SU-DHL-6 (cell line): ENCODE measurements around the gene GATD1.

Experiments used
- H2AFZ ChIP-seq: fragments of 200-600 bp; sonication (generic); 2 replicates; pipeline ENCODE4 v1.6.1; 2014; ENCODE audit warnings: low read depth, mild to moderate bottlenecking, moderate library complexity, mixed read lengths, antibody characterized with exemption, low read length; ENCODE audit not compliant: severe bottlenecking
- H3F3A ChIP-seq: fragments of 200-600 bp; shearing (Covaris generic); 2 replicates; pipeline ENCODE4 v1.6.0; 2016; ENCODE audit warnings: antibody characterized with exemption, mild to moderate bottlenecking; ENCODE audit not compliant: insufficient read depth
- H3K27ac ChIP-seq: fragments of 200-600 bp; sonication (generic); 2 replicates; pipeline ENCODE4 v1.5.1; 2016; ENCODE audit warnings: low read depth, mild to moderate bottlenecking, low read length, moderate library complexity, mixed read lengths
- H3K27me3 ChIP-seq: fragments of 200-600 bp; sonication (generic), shearing (Covaris generic); 2 replicates; pipeline ENCODE4 v1.6.0; 2014; ENCODE audit warnings: mild to moderate bottlenecking, low read length
- H3K36me3 ChIP-seq: fragments of 200-600 bp; sonication (generic); 2 replicates; pipeline ENCODE4 v1.6.1; 2014; ENCODE audit warnings: mild to moderate bottlenecking, low read length, mixed read lengths
- H3K4me2 ChIP-seq: fragments of 300-600, 200-600 bp; shearing (Covaris generic), sonication (generic); 2 replicates; pipeline ENCODE4 v1.6.0; 2014; ENCODE audit warnings: low read length, low read depth, mild to moderate bottlenecking; ENCODE audit not compliant: poor library complexity, severe bottlenecking
- H3K4me3 ChIP-seq: fragments of 200-600 bp; sonication (generic); 2 replicates; pipeline ENCODE4 v1.5.1; 2014; ENCODE audit warnings: antibody characterized with exemption, low read length, mild to moderate bottlenecking, mixed read lengths; ENCODE audit not compliant: insufficient read depth, poor library complexity, severe bottlenecking
- H3K79me2 ChIP-seq: fragments of 200-600 bp; sonication (generic); 2 replicates; pipeline ENCODE4 v1.6.1; 2014; ENCODE audit warnings: mild to moderate bottlenecking, low read length, moderate library complexity; ENCODE audit not compliant: insufficient read depth
- H3K9ac ChIP-seq: fragments of 200-600 bp; sonication (generic); 2 replicates; pipeline ENCODE4 v1.7.0; 2014; ENCODE audit warnings: mild to moderate bottlenecking, low read length
- H3K9me2 ChIP-seq: fragments of 200-600 bp; sonication (generic); replicated peaks from 2 replicates; pipeline ENCODE4 v1.6.1; 2014; ENCODE audit warnings: low read length; ENCODE audit not compliant: insufficient read depth
- H3K9me3 ChIP-seq: fragments of 200-600 bp; sonication (generic); 2 replicates; pipeline ENCODE4 v1.6.1; 2014; ENCODE audit warnings: low read length, mixed read lengths; ENCODE audit not compliant: insufficient read depth
- H4K20me1 ChIP-seq: fragments of 200-600 bp; sonication (generic); 2 replicates; pipeline ENCODE4 v1.6.1; 2014; ENCODE audit warnings: low read depth, mild to moderate bottlenecking, antibody characterized with exemption, low read length, moderate library complexity, mixed read lengths
- EZH2phosphoT487 ChIP-seq: fragments of 200-600 bp; sonication (generic), shearing (Covaris generic); conservative IDR thresholded peaks from 2 replicates; pipeline ENCODE4 v1.6.1; 2018; ENCODE audit warnings: mild to moderate bottlenecking, antibody characterized with exemption, low read length, moderate library complexity, mixed read lengths
- TF ChIP-seq, protein P1 (sequence below): fragments of 200-600 bp; sonication (generic); IDR thresholded peaks from one replicate; pipeline ENCODE4 v1.5.1; 2017; ENCODE audit warnings: antibody characterized with exemption, mild to moderate bottlenecking, low read length, moderate library complexity; ENCODE audit not compliant: insufficient read depth, poor library complexity, severe bottlenecking

GATD1 gene

GRCh38 chr11:823441-824291 is 46.4 kb upstream of the GATD1 start:
- Histone ChIP-seq H3K4me3 (no peak overlapping the region), H3K79me2 (no peaks in the 10 kb centered on the region), H3K27ac (no peak overlapping the region), H3F3A (no peaks in the 10 kb centered on the region), H4K20me1 (no peaks in the 10 kb centered on the region; the same call in 1 of the 2 replicates), H3K9ac (no peak overlapping the region), H3K36me3 (no peaks in the 10 kb centered on the region), H3K9me3 (no peaks in the 10 kb centered on the region), H3K4me2 (no peak overlapping the region), H2AFZ (no peak overlapping the region), H3K9me2 (no peaks in the 10 kb centered on the region), H3K27me3 (no peaks in the 10 kb centered on the region)
- no peak for TF ChIP-seq EZH2phosphoT487
- TF ChIP-seq, protein P1, sequence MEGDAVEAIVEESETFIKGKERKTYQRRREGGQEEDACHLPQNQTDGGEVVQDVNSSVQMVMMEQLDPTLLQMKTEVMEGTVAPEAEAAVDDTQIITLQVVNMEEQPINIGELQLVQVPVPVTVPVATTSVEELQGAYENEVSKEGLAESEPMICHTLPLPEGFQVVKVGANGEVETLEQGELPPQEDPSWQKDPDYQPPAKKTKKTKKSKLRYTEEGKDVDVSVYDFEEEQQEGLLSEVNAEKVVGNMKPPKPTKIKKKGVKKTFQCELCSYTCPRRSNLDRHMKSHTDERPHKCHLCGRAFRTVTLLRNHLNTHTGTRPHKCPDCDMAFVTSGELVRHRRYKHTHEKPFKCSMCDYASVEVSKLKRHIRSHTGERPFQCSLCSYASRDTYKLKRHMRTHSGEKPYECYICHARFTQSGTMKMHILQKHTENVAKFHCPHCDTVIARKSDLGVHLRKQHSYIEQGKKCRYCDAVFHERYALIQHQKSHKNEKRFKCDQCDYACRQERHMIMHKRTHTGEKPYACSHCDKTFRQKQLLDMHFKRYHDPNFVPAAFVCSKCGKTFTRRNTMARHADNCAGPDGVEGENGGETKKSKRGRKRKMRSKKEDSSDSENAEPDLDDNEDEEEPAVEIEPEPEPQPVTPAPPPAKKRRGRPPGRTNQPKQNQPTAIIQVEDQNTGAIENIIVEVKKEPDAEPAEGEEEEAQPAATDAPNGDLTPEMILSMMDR: no peak

- Histone ChIP-seq H3K9me2 (no peaks in the 10 kb centered on the region), H3K4me3 (no peak overlapping the region), H2AFZ (no peak overlapping the region), H3F3A (no peaks in the 10 kb centered on the region), H3K27ac (no peak overlapping the region), H3K9me3 (no peaks in the 10 kb centered on the region), H3K9ac (no peak overlapping the region), H3K27me3 (no peaks in the 10 kb centered on the region), H3K79me2 (no peaks in the 10 kb centered on the region), H4K20me1 (no peaks in the 10 kb centered on the region; the same call in 1 of the 2 replicates), H3K36me3 (no peaks in the 10 kb centered on the region), H3K4me2 (no peak overlapping the region)
- TF ChIP-seq EZH2phosphoT487: no peak
- TF ChIP-seq, protein P1: no peak
These were observed 44.5 kb upstream of the GATD1 start for GRCh38 chr11:821512-822371.

DNA sequence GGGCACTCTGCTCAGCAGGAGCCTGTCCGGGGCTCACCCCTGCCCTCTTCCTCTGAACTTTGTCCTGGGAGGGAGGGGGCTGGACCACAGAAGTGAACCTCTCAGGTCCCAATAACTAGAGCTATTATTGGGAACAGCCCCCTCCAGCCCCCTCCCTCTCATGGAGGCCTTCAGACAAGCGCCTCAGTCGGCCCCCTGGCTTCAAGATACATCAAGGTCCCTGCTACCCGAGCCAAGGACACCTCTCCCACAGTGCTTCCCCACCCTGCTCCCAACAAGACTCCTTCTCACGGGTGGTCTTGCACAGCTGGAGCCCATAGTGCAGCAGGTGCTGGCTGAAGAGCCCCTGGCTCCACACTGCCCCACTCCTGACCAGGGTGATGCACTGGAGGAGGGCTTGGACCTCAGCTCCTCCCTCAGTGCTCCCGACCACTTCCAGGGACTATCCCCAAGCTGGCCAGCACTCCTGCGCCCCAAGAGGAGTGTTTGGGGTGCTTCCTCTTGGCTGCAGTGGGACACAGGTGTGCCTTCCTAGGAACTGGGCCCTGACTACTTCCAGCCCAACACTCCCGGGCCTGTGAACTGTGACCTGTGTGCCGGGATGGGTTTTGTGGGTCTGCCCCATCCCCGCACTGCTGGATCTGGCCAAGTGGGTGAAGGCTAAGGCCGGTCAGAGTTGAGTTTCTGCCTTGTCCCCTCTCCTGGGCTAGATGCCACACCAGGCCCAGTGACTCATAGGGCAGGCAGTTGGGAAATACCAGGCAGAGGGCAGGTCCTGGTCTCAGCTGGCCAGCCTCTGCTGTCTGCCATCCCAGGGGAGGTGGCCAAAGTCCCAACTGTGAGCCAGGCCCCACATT is 43.6 kb upstream of the GATD1 start:
- Histone ChIP-seq H3K27ac (no peak overlapping the region), H3F3A (no peaks in the 10 kb centered on the region; the same call in 1 of the 2 replicates), H3K4me2 (peak overlapping the region; percentile 59), H2AFZ (no peak overlapping the region), H3K4me3 (peak overlapping the region; percentile 61), H3K9me2 (no peaks in the 10 kb centered on the region), H3K9me3 (no peaks in the 10 kb centered on the region), H3K27me3 (no peaks in the 10 kb centered on the region), H3K79me2 (no peaks in the 10 kb centered on the region), H3K9ac (peak overlapping the region; percentile 61), H4K20me1 (no peaks in the 10 kb centered on the region; the same call in 1 of the 2 replicates), H3K36me3 (no peaks in the 10 kb centered on the region)
- TF ChIP-seq EZH2phosphoT487: no peak
- TF ChIP-seq, protein P1: no peak
